Measurements from ENCODE around the gene ZNF407.

- TF ChIP-seq CTCF (IDR thresholded peaks at IDR 0.05 in 2 of 3, conservative IDR thresholded peaks at IDR 0.05 in 1 of 3; ENCODE audit: borderline replicate concordance in 1 of 3, insufficient read depth in 1 of 3, low read depth in 2 of 3, low read length in 2 of 3) (no peak), POLR2A (IDR thresholded peaks at IDR 0.05; ENCODE audit: borderline replicate concordance, extremely low read depth, insufficient read depth, insufficient read length) (no peak), MAX (IDR thresholded peaks at IDR 0.05) (no peak), CEBPB (IDR thresholded peaks at IDR 0.05; ENCODE audit: low read depth) (no peak), EZH2 (IDR thresholded peaks at IDR 0.05) (no peak), SP1 (IDR thresholded peaks at IDR 0.05; ENCODE audit: low read depth) (no peak), JUND (IDR thresholded peaks at IDR 0.05) (no peak), YY1 (IDR thresholded peaks at IDR 0.05; ENCODE audit: extremely low read depth, insufficient replicate concordance, low read depth, low read length) (no peak), POLR2AphosphoS5 (IDR thresholded peaks at IDR 0.05; ENCODE audit: low read depth, low read length) (no peak)
These were observed 437.3 kb downstream of the ZNF407 start for GRCh38 chr18:75034937-75035336.
